T-helper 2 cell (primary cell): ENCODE results near the gene MICALL2.

Experiments
- DNase-seq, 5 experiments: peaks; one replicate each; pipeline versions ENCODE4 v3.0.0 to v3.0.0-alpha.2; 2012 to 2022

Gene MICALL2

DNA sequence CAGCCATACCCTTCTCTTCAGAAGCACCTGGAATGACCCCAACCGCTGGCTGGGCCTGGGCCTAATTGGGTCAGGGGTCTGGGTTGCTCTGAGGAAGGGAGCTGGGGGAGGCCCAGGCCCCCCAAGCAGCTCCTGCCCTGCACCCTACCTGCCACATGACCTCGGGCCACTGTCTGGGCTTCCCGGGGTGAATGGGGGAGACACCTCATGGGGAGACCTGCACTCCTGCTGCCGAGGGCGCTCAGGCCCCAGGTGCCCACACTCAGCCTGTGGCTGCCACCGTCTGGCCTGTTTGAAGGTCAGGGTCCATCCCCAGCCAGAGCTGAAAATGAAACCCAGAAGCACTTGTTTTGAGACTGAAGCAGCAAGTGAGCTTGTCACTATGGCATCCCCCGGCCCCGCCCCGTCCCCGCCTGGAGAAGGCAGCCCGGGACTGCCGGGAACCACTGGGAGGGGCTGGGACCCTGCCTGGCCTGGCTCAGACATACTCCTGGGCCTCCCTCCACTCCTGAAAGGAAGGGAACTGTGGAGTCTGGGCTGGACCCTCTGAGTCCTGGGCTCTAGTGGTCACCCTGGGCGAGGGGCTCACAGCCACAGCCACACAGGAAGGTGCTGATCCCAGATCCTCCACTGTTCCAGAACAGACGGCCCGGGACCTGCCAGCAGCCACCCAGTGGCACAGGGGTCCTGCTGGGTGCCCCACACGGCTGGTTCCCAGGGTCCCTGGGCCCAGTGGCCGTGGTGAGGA lies 7.4 kb upstream of the MICALL2 start:
- no peak for DNase-seq

GRCh38 chr7:1464694-1465093 lies 5.4 kb upstream of the MICALL2 start:
- no peak for DNase-seq

DNA sequence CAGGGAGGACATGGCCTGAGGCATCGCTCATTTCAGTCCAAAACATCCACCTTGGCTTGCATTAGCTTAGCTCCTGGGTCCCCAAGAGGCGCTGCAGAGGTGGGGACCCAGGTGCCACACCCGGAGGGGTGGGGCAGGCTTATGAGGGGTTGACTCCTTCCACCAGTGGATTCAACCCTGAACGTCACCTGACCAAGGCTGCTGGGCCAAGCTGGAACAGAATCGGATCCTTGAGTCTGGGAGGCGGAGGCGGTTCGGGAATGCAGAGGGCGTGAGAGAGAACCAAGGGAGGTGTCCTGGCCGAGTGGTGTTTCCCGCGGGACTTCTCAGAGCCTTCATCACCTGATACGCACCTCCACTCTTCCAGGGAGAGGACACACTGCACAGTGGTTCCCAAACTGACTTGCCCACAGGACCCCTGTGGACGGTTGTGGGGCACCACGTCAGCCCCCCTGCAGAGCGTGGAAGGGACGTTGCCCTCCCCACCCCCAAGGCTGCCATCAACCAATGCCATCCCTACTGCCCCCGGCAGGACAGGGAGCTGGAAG lies 4.5 kb upstream of the MICALL2 start:
- DNase-seq = no peak

GRCh38 chr7:1461646-1462375 lies 2.5 kb upstream of the MICALL2 start:
- no peak for DNase-seq

- no peak for DNase-seq
Observed at GRCh38 chr7:1460821-1461645, 1.8 kb upstream of the MICALL2 start.

GRCh38 chr7:1459920-1460820 lies 900 bp upstream of the MICALL2 start:
- peak in 1 of 5 experiments; percentile 22 for DNase-seq

DNA sequence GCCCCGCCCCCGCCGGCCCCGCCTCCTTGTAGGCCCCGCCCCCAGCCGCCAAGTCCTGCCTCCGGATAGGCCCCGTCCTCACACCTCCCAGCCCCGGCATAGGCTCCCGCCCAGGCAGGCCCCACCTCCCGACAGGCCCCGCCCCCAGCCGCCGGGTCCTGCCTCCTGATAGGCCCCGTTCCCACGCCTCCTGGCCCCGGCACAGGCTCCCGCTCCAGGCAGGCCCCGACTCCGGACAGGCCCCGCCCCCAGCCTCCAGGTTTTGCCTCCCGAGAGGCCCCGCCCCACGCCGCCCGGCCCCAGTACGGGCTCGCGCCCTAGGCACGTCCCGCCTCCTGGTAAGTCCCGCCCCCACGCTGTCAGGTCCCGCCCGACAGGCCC lies 232 bp upstream of the MICALL2 start:
- peak; percentile 95 to 99 (median 98) for DNase-seq

DNA sequence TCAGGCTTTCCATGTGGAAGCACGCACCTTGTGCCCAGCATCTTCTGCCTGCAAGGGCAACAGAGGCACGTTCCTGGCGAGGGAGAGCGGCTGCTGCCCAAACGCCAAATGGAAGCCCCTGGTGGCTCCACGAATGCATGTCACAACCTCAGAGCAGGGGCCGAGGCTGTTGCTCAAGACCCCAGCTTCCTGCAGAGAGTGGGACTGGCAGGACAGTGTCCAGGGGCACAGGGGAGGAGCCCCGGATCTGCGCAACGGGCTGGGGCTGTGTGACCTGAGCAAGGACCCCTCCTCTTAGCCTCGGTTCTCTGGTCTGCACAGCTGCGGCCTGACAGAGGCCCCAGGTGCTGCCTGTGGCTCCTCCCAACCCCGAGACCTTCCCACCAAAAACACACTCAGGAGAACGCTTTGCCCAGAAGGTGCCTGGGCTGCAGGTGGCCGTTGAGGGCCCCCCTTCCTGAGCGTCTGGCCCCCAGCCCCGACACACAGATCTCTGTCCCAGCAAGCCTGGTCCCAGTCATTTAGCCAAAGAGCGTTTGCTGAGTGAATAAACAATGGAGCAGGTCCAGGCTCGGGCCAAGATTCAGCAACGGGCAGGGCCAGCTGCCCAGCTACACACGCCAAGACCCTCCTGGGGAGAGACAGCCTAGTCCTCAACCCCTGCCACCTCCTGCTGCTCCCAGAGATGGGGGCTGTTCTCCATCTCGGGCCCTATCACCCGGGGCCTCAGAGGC lies 1.2 kb downstream of the MICALL2 start:
- DNase-seq = no peak

- DNase-seq = no peak
Observed at GRCh38 chr7:1457059-1457948, 2.0 kb downstream of the MICALL2 start.

DNA sequence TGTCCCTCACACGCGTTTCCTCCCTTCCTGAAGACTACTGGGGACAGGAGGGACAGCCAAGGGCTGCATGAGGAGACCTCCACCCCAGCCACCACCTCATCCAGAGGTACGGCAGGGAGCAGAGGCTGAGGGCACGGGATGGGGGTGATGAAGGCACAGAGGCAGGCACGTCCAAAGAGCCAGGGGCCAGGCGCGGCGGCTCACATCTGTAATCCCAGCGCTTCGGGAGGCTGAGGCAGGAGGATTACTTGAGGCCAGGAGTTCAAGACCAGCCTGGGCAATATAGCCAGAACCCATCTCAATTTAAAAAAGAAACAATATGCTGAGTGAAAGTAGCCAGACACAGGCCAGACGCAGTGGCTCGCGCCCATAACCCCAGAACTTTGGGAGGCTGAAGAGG lies 3.3 kb downstream of the MICALL2 start:
- DNase-seq = no peak

- DNase-seq = no peak
Observed at GRCh38 chr7:1455241-1455939, 3.9 kb downstream of the MICALL2 start.

DNA sequence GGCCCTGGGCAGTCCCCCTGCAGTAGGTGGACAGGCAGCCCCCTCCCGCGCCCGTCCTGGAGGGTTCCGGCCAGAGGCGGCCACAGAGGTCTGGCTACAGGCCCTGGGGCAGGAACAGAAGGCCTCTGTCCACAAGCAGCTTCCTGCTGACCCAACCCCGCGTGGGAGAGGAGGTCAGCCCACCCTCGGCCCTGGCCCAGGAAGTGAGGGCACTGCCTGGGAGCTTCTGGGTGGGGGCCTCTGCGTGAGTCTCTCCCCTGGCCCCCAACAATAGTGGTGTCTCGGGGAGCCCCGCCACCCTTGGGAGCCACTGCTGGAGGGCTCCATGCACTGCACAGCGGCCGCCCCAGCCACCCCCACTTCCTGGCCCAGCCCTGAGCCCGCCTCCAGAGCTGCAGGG lies 4.7 kb downstream of the MICALL2 start:
- DNase-seq = no peak

- DNase-seq = no peak
Observed at GRCh38 chr7:1452205-1452604, 7.1 kb downstream of the MICALL2 start.

GRCh38 chr7:1450987-1451386 lies 8.3 kb downstream of the MICALL2 start:
- DNase-seq = no peak

- DNase-seq = no peak
Observed at GRCh38 chr7:1450431-1450830, 8.8 kb downstream of the MICALL2 start.

- no peak for DNase-seq
Observed at GRCh38 chr7:1449951-1450350, 9.3 kb downstream of the MICALL2 start.

GRCh38 chr7:1449501-1449900 lies 9.8 kb downstream of the MICALL2 start:
- no peak for DNase-seq

GRCh38 chr7:1448958-1449357 lies 10.3 kb downstream of the MICALL2 start:
- DNase-seq = no peak

GRCh38 chr7:1447551-1448244 lies 11.6 kb downstream of the MICALL2 start:
- DNase-seq = no peak
